ENCODE data around the gene MTA3.

The MTA3 gene

DNA sequence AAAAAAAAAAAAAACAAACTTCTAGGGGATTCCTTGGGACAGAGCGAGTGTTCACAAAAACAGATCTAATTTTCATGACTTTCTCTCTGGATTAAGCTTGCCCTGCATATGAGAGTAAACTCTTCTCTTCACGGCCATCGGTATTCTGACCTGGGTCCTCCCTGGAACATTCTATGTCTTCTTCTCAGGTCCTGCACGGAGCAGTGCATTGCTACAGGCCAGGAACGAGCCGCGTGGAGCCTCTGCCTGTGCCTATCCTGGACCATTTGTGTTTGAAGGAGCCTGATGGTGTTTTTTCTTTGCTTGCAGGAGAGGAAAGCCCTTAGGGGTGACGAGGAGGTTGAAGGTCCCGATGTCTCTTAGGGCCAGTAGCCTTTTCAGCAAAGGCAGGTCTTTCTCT is 197.3 kb downstream of the MTA3 start:
- DNase-seq: no peak

DNA sequence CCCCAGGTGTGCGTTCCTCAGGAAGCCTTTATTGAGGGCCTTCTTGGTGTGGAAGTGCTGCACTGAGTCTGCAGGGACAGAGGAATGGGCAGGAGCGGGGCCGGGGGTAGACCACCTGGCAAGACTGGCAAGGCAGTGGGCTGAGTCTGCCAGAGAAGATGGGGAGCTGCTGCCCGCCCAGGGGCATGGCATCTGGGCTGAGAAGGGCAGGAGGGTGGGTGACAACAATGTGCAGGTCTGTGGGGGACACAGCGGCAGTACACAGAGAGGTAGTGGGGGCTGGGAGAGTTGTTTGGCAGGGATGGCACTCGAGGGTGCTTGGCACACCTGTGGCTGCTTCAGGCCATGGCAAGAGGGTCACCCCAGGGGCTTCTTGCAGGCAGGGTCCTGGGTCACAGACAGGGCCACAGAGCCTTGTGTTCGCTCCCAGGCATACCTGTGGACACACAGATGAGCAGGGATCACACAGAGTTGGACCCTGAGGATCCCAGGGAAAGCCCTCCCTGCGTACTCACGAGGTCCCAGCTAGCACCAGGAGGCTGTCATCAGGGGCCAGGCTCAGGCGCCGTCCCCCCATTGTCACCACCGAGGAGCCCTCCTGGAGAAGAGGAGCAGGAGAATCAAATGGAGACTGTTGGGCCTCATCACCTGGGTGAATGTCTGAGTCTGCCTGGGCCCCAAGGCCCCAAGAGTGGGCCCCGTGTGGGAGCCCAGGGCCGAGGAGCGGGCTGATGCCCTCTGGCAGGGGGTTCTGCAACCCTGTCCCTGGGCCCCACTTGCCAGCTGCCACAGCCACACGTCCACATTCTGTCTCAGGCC is 198.9 kb downstream of the MTA3 start:
- DNase-seq: no peak

- no peak for DNase-seq
Measured at GRCh38 chr2:42767899-42768705, 199.7 kb downstream of the MTA3 start.

DNA sequence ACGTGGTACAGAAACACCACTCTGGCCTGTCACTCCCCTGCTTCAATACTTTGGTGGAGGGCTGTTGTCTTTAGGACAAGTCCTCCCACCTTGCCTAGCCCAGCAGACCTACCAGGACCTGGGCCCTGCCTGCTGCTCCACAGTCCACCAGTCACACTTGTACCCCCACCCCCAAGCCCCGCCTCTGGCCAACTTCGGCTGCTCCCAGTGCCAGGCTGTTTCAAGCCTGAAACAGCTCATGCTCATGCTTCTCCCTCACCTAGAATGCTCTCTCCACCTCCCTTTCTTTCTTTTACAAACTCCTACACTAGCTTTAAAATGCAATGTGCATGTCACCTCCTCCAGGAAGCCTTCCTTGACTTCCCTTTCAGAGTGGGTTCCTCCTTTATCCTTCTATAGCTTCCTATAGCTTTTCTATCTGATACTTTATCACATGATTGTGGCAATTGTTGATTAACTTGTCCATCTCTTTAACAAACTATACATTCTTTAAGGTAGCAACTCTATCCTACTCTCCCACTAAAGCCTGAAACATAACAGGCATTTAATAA is 200.3 kb downstream of the MTA3 start:
- no peak for DNase-seq

DNA sequence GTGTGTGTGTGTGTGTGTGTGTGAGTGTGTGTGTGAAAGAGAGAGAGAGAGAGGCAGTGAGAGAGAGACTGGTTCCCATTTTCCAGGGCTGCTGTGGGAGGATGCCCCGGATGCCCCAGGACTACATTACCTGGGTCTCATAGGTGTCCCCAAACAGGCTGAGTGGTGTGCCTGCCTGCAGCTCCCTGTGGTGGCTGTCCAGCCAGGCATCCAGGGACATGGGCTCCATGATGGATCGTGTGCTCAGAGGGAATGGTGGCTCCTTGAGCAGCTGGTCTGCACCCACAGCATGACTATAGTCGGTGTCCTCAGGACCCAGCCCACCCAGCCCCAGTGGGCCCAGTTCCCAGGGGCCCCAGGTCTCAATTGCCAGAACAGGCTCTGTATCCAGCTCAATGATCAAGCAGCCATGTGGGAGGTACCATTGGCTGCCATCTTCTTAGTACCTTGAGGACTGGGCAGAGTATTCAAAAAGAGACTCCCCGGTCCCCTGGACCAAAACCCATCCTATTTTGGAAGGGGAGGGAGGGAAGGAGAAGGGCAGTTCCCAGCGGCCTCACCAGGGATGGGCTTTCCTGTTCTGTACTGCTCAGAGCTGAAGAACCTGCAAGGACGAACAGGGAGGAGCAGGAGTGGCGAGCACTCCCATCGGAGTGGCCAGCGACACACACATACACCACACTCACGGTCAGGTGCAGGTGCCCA is 201.3 kb downstream of the MTA3 start:
- no peak for DNase-seq

DNA sequence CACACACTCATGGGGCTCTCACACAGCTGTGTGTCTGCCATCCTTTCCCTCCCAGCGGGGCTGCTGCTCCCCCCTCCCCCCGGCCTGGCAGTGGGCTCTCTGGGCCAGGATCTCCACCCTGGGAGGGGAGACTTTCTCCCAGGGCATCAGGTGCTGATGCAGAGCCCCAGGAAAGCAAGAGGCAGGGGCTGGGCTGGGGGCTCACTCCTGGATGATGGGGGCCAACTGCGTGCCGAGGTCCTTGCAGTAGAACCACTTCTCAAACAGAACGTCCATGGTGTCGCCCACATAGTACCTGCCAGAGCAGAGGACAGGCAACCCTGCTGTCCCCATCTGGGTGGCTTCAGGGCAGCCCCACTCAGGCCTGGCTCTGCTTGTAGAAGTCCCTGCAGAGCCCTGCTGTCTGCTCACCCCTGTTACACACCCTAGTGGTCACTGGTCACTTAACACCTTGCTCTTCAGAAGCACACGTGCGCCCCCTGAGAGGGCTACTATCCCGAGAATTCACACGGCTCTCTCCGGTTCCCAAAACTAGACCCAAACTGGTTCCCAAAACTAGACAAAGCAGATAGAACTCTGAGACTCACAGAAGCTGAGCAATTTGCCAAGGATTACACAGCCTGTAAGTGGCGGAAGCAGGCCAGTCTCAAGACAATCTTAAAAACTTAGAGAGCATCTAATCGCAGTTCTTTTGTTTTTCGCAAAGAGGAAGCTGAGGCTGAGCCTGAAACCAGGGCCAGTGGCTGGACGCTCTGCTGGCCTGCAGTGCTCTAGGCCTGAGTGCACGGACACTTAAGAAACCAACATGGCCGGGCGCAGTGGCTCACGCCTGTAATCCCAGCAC is 202.1 kb downstream of the MTA3 start:
- no peak for DNase-seq

GRCh38 chr2:42771546-42772153 is 203.2 kb downstream of the MTA3 start:
- DNase-seq: no peak

- no peak for DNase-seq
Measured at GRCh38 chr2:42775186-42775585, 206.8 kb downstream of the MTA3 start.

DNA sequence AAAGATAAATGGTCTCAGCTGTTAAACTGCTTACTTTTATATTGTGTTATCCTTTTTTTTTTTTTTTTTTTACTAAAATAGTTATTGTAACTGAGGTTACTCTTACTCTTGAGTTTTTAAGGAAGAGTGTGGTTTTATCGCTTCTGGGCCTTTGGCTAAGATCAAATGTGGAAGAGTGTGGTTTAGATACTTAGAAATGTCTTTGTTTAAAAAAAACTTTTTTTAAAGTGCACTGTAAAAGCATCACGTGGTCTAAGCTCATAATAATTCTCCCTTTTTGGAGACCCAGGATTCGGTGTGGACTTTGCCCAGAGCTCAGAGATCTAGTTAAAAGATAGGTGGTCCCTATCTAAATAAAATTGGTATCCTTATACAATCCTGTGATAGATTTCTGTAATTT is 207.4 kb downstream of the MTA3 start:
- no peak for DNase-seq

- no peak for DNase-seq
Measured at GRCh38 chr2:42777883-42778805, 209.7 kb downstream of the MTA3 start.

GRCh38 chr2:42781181-42781580 is 212.7 kb downstream of the MTA3 start:
- no peak for DNase-seq

DNA sequence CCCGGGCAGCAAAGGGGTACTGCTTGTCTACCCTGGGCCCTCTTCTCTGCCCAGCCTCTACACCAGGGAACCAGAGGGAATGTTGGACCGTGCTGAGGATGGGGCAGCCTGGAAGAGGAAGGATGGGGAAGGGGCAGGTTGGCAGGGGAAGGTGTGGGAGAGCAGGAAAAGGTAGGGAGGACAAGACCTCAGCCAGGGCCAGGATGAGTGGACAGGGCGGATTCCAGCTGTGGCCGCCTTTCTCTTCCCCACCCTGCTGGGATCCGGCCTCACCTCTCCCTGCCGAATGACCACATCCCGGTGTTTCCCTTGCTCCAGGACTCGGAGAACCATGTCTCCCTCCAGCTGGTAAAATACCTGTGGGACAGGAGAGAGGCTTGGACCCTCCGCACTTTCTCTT is 215.1 kb downstream of the MTA3 start:
- DNase-seq: no peak

GRCh38 chr2:42784204-42784880 is 215.9 kb downstream of the MTA3 start:
- DNase-seq: no peak

DNA sequence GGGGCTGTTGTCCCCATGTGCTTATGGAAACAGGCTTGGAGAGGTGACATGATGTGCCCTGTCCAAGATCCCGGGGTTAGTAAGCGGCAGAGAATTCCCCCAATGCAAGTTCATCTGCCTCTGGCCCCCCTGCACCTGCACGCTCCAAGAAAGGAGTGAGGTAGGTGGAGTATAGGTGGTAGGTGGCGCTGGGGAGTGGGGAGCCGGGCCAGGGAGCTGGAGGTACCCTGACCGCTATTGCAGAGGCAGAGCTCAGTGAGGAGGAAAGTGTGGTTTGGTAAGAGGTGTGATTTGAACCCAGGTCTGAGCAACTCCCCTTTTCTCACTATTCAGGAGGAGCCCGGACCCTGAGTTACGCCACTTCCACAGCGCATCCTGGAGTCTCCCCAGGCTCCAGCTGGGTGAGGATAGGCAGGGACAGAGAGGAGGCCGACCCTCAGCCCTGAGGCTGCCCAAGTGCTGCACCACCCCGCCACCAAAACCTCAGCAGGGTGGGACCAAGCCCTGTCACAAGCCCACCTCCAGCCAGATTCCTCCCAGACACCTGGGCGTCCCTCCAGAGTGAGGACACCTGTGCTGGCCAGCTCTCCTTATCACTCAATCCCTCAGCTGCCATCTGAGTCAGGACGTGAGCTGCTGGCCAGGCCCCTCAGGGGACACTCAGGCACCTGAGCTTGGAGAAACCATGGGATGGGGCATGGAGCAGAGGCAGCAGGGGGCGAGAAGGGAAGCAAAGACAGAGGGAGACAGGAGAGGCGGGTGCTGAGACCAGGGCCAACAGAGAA is 218.3 kb downstream of the MTA3 start:
- no peak for DNase-seq

DNA sequence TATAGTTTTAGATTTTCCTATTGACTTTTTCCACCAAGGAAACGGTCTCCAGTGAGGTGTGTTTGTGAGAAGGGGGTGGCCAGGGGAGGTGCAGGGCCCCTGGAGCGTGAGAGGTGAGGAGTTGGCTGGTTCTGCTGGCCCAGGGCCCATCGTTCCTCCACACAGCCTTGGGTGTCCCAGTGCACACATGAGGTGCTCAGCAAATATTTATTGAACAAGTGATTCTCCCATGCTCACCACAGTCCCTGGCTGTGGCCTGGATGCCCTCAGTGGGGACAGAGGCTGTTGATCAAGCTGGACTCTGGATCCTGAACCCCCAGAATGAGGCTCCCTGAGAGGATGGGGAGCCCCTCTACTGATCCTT is 219.0 kb downstream of the MTA3 start:
- no peak for DNase-seq

- no peak for DNase-seq
Measured at GRCh38 chr2:42787788-42788477, 219.5 kb downstream of the MTA3 start.

- DNase-seq: no peak
Measured at GRCh38 chr2:42788478-42788793, 220.0 kb downstream of the MTA3 start.

GRCh38 chr2:42788882-42789281 is 220.4 kb downstream of the MTA3 start:
- no peak for DNase-seq

DNA sequence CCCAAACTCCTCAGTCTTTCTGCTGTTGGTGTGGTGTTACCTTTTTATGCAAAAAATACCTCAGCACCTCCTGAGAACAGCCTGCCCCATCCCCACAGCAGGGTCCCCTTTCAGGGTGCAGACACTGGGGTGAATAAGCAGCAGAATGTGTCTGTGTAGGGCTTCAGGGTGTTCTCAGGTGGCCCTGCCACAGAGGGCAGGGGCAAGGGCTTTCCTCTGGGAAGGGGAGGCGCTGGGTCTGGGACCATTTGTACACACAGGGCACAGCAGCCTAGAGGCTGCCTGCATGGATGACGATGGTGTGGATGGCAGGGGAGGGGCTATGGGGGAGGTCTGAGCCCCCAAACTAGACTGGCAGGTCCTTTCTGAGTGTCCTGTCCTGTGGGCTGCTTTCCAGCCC is 221.3 kb downstream of the MTA3 start:
- DNase-seq: no peak
